Hematopoietic multipotent progenitor cell treated with erythropoietin and hydrocortisone succinate and interleukin-3 and kit ligand, for 17 days (in vitro differentiated cells): ENCODE results near the gene LIAS.
A peak's percentile ranks its signal among the peaks of the same experiment; 100 is the strongest.
"Not testable (repeated sequence)": the region's sequence is repeated elsewhere in the genome, so short reads cannot be mapped to it uniquely, and the experiment has no call there.

Source experiments
- DNase-seq: peaks from one replicate; pipeline ENCODE4 v3.0.0-alpha.2; 2015; ENCODE audit warnings: low spot score

Gene LIAS

DNA sequence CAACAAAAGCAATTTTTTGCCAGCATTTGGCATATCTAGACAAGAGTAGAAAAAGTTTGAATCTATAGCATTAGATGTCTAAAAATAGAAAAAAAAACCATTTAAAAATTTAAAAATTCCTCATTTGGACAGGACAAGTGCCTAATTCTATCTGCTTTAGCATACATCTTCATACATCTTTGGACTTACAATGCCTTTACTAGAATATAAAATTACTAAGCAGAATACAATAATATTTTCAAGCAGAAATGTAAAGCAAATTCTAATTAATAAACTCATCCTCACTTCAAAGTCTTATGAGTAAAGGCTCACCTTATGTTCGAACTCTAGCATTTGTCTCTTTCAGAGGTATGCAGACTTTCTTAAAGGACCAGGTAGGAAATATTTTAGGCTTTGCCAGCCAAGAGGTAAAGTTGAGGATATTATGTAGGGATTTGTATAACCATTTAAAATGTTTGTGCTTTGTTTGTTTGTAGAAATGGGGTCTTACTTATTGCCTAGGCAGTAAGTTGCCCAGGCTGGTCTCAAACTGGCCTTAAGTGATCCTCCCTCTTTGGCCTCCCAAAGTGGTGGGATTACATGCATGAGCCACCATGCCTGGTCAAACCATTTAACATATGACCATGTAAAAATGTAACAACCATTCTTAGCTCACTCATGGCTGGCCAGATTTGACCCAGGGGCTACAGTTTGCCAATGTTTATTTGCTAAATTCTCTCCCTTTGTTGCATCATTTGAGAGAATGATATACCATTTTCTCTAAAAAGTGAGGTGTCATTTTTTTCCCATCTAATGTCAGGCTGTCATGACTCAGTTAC is 39.3 kb downstream of the LIAS start:
- DNase-seq: peak; percentile 31

DNA sequence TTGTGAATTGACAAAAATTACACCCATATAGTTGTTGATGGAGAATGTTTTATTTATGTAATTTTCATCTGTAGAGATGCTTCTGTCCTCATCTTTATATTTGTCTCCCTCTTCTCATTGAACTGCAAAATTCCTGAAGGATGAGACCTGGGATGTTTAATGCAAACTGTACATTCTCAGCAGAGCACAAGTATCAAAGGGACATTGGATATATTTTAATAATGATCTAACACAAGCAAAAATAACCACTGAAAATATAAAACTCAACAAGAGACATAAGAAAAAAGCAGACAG is 39.8 kb downstream of the LIAS start:
- DNase-seq: no peak

DNA sequence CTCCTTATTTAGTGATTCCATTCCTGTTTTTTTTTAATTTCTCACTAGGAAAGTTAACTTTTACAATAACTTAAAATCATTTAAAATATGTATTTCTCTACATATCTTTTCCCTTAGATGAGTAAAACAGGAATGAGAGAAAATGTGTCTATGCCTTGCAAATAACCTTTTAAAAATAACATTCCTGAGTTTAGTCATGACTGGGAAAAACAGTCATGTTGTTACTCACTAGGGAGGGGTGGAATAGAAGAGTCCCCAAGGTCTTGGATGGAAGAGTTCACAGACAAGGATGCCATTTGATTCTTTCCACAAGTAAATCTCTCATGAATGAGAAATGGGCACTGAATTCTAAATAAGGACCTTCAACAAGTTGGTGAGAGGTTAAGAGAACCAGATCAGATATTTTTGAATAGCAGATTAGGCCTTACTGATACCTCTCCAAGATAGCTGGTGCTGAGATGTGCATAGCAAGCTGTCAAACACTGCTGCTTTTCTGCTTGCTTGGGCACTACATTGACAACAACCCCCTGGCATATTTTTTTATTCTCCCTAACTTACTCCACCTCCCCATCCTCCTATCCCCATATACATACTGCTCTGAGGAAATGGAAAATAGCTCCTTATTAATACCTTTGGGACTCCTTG is 43.3 kb downstream of the LIAS start:
- no peak for DNase-seq

DNA sequence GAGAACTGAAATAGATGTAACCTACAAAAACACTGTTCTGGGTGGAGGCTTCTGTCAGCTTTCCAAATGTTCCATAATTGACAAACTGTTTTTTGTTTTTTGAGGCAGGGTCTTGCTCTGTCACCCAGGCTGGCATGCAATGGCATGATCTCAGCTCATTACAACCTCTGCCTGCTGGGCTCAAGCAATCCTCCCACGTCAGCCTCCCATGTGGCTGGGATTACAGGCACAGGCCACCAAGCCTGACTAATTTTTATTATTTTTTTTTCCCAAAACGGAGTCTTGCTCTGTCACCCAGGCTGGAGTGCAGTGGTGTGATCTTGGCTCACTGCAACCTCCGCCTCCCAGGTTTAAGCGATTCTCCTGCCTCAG is 43.8 kb downstream of the LIAS start:
- DNase-seq: not testable (repeated sequence)

DNA sequence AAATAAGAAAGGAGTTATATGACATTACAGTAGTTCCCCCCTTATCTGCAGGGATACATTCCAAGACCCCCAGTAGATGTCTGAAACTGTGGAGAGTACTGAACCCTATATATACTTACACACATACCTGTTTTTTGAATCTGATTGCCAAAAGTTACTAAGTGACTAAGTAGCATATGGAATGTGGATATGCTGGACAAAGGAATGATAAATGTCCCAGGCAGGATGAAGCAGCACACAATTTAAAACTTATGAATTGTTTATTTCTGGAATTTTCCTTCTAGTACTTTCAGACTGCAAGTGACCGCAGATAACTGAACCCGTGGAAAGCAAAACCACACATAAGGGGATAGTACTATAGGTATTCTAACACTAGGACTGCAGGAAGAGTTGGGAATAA is 45.7 kb downstream of the LIAS start:
- no peak for DNase-seq

DNA sequence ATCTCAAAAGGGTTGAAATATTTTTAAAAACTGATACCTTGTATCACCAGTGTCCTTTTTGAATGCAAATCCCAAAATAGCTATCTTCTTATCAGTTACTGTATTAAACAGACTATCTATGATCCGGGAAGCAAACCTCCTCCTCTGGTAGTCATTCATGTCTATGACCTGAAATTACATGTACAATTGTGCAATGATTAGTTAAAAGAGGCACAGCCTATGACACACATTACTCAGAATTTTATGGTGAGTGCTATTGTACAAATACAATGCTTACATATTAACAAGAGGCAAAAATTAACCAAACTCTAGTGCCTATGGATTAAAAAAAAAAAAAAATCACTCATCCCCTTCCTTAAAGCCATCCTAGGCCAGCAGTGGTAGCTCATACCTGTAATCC is 46.7 kb downstream of the LIAS start:
- DNase-seq: no peak

DNA sequence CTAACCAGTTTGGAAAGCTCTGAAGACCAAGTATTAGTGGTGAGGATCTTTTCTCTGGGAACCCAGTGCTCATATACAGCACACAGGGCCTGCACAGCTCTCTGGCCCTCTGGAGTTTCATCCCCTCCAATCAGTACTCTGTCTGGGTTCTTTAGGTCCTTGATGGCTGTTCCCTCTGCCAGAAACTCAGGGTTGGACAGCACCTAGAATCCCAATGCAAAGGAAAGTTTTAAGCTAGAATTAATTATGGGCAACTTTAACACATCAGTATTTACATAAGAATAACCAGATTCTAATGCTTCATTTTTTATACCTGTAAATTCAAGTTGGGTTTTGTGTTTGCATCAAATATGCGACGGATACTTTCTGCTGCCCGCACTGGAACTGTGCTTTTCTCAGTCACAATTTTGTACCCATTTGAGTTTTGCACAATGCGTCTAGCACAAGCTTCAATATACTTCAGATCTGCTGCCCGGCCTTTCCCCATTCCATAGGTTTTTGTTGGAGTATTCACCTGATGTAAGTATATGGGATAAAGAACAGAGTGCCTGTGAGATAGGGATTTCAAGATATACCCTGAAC is 51.6 kb downstream of the LIAS start:
- DNase-seq: no peak

DNA sequence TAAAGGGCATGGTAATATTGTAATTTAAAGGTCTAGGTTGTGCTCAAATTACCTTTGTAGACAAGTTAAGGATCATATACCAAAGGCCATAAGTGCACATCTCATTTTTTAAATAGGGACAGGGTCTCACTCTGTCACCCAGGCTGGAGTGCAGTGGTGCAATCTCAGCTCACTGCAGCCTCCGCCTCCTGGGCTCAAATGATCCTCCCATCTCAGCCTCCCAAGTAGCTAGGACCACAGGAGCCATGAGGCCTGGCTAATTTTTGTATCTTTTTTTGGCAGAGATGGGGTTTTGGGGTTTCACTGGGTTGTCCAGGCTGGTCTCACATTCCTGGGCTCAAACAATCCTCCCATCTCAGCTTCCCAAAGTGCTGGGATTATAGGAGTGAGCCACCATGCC is 55.4 kb downstream of the LIAS start:
- not testable (repeated sequence) for DNase-seq

DNA sequence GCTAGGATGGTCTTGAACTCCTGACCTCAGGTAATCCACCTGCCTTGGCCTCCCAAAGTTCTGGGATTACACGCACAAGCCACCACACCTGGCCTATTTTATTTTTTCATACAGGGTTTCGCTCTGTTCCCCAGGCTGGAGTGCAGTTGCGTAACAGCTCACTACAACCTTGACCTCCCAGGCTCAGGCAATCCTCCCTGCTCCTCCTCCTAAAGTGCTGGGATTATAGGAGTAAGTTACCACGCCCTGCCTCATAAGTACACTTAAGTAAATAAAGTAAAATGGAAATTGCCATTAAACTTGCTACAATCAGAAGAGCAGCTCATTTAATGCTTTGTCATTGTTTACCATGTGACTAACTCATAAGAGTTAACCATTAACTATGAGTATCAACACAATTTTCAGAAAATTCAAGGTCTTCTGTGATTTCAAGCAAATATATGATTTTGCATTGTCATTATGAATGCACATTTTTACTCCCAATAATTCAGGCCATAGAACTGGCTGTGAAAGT is 56.1 kb downstream of the LIAS start:
- DNase-seq: peak; percentile 71

DNA sequence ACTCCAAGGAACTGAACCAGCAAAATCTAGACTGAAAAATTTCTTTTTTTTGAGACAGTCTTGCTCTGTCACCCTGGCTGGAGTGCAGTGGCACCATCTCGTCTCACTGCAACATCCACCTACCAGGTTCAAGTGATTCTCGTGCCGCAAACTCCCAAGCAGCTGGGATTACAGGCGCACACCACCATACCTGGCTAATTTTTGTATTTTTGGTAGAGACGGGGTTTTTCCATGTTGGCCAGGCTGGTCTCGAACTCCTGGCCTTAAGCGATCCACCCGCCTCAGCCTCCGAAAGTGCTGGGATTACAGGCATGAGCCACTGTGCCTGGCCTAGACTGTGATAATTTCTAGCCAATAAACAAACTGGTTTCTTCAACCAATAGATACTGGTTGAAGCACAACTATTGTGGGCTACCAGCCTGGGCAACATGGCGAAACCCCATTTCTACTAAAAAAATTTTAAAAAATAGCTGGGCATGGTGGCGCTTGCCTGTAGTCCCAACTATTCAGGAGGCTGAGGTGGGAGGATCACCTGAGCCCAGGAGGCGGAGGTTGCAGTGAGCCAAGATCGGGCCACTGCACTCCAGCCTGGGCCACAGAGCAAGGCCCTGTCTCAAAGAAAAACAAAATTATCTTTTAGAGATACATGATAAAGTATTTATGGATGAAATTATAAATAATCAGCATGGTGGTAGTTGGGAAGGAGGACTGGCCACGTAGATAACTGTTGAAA is 57.0 kb downstream of the LIAS start:
- DNase-seq: not testable (repeated sequence)

DNA sequence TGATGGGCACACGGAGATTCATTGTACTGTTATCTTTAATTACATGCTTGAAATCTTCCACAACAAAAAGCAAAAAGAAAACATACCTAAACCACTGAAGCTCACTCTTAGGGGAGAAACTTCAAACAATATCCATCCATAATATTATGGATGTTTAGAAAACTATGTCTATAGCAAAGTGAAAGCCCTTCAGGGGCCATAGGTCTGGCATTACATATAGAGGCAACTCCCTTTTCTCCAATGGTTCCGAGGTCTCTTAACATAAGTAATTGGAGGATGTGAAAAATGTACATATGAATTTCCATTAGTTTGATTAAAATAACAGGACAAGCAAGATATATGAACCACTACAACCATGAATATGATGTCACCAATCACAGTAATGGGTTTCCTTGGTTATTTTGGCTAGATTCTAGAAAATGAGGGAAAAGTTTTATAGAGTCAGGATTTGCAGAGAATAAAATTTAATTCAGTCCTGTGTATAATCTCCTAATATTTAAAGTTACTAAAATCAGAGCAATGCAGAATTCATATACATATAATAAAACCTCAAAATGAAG is 57.6 kb downstream of the LIAS start:
- no peak for DNase-seq

DNA sequence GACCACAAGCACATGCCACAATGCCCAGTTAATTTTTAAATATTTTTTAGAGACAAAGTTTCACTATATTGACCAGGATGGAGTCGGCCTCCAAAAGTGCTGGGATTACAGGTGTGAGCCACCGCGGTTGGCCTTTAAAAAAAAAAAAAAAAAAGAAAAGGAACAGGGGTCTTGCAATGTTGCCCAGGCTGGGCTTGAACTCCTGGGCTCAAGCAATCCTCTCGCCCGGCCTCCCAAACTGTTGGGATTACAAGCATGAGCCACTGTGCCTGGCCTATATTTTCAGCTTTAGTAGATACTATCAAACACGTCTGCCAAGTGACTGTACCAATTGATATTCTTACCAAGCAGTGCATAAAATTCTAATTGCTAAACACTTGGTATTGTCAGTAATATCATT is 59.6 kb downstream of the LIAS start:
- DNase-seq: no peak

DNA sequence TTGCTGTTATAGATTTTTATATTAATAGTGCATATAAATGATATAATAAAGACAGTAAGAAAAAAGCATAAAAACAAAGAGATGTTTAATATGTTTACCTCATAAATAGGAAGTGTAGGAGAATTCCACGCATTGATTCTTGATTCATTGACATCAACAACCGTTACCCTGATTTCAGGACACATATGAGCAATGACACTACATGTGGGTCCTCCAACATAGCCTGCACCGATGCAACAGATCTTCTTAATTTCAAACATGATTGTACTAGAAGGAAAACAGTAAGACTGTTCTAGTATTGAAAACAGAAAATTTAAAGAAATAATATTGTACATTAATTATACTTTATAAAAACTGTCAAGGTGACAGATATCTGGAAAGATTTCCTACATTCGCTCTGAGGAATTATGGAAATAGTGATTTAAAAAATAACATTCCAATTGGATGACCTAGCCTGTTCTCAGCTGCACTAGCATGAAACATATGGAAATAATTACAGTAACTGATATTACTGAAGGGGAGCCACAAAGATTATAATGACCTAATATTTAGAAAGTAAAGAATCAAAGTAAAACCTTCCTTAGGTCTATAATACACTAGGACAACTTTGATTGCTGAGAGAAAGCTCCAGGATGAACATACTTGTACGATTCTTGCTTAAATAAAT is 62.5 kb downstream of the LIAS start:
- DNase-seq: no peak

DNA sequence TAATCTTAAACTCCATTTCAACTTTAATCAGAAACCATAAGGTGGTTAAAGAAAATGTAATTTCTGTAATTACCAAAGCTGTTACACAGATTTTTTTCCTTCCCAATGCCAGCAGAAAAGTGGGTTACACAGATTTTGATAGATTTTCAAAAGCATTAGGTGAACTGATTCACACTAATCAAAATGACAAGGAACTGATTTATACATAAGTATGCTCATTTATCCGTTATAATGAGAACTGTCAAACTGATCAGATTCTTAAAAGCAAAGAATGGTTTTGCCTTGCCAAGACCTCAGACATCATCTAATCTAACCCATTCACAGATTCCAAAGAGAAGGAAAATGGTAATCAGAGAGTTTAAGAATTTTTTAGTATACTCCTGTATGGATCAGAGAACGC is 63.2 kb downstream of the LIAS start:
- DNase-seq: no peak

DNA sequence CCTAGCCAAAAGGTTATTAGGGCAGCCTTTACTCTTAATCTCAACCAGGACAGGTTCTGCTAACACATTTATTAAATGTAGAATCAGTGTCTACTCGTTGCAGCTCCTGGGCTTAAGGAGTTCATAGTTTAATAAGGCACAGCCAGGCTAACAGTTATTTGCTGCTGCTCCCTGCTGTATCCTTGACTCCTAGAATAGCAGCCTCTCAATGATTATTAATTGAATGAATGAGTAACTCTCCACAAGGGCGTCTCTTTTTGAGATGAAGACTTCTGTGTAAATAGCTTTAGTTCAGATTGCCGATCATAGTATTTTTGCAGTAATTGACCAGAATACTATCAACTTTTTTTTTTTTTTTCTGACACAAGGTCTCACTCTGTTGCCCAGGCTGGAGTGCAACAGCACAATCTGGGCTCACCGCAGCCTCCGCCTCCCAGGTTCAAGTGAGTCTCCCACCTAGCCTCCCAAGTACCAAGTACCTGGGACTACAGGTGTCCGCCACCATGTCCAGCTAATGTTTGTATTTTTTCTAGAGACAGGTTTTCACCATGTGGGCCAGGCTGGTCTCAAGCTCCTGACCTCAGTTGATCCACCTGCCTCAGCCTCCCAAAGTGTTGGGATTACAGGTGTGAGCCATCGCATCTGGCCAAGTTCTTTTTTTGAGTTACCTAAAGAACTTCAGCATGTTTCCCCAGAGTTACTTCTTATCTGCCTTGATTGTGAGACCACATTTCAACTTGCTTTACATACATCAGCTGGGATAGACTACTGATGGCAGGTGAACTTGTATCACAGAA is 65.5 kb downstream of the LIAS start:
- DNase-seq: no peak

DNA sequence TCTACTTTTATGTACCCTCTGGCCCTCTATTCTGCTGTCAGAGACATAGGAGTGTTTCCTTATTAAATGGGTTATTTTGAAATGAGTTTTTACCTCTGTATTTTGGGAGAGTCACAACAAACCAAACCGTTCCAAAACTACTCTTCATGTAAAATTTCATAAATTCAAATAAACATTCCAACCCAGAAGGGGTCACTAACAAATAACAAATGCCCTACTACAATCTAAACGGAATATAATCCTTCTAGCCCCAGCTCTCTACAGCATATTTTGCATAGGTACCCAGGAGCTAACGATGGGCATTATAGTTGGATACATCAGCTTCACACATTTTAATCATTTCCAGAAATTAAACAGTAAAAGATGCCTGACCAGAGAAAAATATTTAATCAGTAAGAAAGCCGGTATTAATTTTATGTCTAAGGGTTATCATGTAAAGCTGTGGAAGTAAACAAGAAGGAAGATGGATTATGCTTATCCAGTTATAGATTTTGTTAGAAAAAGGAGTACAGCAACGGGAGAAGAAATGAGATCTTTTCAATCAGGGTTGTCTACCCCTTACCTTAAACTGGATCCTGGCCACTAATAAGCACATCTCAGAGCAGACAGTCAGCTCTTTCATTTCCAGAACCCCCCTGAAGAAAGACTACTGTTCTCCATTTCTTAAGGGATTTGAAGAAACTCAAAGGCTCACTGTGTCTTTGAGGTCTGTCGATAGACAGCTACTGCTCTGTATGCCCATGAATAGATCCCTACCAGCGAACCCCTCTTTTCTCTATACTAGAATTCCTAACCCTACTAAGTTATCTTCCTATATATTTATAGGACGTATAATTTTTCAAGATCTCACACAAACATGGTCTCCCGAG is 67.2 kb downstream of the LIAS start:
- DNase-seq: no peak

DNA sequence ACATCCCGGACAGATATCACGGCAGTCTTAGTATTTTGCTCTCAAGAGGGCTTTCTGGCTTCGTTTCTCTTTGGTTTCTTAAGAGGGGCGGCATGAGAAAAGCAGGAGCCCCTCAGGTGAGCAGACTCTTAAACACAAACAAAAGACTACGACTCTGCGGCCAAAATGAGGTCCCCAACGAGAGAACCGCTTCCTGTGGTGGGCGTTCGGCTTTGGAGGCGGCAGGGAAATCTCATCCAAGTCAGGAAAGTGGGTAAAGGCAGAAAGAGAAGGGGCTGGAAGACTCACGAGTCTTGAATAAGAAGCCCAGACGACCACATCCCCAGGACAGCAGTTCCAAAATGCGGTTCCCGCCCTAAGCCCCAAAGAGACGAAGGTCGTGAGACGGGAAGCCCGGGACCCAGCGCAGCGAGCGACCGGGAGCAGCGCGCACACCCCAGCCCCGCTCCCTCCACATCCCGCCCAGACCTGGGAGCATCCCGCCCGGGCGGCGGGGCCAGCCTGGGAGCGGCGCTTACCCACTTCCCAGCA is 68.0 kb downstream of the LIAS start:
- no peak for DNase-seq

DNA sequence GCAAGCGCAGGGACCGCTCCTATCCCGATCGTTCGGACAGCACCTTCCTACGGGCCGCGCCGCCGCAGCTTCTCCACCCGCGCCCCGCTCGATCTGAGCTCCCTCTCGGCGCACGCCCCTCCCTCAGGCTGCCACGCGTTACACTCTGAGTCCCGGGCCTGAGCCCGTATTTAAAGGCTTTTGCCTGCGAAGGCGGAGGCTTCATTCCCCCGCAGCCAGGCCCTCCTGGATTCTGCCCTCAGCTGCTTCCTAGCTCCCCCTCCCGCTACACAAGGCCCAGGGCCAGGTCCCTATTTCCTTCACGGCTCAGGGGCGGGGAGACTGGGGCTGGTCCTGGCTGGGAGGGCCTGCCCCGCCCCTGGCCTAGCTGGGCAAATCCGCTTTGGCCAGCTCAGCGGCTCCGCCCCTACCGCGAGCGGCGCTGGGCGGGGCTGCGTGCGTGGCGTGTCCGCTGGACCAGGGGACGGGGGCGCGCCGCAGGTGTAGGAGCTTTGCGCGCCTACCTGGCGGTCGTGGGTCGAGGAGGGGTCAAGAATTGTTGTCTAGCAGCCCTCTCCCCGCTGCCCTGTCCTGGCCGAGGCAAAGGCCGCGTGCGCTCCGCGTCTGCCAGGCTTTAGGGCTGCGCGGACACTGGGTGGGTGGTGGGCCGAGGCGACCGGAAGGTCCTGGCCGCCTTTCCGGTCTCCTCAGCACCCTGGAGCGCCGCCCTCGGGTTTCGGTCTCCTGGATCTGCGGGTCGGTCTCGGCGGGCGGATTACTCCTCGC is 68.6 kb downstream of the LIAS start, which contains the start of gene UGDH:
UGDH (minus strand) TSS at position 144 of the 765 bp plus-strand sequence. CDS start 5,927 bp downstream, outside the sequence.
- peak; percentile 92 for DNase-seq

DNA sequence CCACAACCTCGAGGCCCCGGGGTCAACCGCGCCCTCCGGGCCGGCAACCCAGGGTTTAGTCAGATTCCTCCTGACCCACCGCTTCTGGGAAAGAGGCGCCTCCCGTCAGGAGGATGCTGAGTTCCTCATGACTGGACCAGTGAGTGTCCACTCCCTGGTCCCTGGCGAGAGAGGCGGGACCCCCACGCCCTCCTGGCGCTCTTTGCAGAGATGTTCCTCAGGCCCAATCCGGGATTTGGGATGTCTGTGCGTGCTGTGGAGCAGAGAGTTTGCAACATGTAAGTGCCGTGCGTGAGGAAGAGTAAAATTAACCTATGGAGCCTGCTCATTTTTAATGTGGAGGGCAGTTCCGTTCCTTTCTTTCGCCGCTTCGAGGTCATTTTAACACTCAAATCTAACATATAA is 69.2 kb downstream of the LIAS start:
- no peak for DNase-seq
